GM18909 (cell line): Measurements from ENCODE around the gene ELOVL5.
A peak's percentile ranks its signal among the peaks of the same experiment; 100 is the strongest.
"Not testable (repeated sequence)": the region's sequence is repeated elsewhere in the genome, so short reads cannot be mapped to it uniquely, and the experiment has no call there.

Source experiments
- ATAC-seq: cut with Tn5 transposase; IDR thresholded peaks from one replicate; pipeline ENCODE4 v1.9.1; 2021; ENCODE audit warnings: mild to moderate bottlenecking; ENCODE audit not compliant: unreplicated experiment, poor library complexity

The ELOVL5 gene

DNA sequence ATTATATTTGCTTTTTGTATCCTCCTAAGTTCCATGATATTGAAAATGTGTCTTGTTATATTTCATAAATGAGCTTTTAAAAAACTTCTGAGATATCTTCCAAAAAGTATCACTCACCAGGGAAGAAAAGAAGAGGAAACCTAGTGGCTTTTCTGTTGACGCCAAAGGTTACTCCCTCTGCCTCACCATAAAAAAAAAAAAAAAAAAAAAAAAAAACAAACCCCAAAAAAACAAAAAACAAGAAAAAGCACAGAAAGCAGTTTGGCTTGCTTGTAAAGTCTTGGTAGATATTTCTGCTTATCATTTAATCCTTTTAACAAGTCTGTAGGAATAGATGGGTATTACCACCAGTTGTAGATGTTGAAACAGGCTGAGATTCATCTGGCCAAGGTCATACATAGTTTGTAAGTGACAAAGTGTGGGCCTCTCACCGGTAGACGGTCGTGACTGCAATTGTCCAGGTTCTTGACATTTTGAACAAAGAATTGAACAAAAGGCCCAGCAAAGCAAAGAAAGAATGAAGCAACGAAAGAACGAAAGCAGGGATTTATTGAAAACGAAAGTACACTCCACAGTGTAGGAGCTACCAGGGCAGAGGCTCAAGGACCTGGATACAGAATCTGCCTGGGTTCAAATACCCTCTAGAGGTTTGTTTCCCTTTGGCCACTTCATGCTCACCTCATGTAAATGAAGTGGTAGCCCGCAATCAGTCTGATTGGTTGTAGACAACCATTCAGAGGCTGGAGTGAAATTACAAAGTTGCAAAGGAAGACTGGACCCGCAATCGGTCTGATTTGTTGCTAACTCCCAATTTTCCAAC is 11.6 kb upstream of the ELOVL5 start:
- ATAC-seq, result no peak

DNA sequence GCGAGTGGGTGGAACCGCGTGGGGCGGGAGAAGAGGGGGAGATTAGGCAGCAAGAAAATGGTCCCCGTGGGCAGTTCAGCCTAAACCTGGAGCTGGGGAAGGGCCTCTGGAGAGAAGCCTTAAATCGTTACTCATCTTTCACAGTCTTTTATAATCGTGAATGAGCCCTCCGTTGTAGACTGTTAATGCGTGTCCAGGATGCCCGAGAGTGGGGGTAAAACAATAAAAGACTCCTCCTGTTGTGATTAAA is 11.0 kb upstream of the ELOVL5 start:
- no peak for ATAC-seq

DNA sequence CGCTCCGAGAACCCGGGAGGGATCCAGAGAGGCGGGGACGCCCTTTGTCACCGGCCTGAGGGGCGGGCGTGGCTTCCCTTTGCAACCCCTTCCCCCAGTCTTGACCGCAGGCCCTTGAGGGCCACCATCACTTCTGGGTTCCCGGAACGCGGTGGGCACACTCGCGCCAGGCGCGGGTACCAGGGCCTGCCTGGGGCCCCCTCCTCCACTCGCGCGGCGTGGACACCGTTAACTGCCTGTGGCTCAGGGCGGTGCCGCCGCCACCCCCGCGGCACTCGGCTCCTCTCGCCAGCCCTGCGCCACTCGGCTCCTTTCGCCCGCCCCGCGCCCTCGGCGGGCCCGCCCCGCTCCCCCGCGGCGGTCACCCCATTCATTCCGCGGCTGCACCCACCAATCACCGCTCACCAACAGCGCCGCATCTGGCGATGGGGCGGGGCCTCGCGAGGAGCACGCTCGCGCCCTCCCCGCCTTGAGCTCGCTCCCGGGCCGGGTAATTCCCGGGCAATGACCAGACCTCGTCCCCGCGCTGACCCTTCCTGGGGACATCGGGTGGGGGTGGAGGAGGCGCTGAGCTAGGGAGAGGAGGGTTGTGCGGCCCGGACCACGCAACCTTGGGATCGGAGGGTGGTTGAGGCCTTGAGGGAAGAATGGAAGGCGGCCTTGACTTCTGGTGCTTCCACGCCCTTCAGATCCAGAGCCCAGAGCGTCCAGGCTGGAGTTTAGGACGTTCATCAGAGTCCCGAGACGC is 10.5 kb upstream of the ELOVL5 start:
- peak; percentile 96 for ATAC-seq

DNA sequence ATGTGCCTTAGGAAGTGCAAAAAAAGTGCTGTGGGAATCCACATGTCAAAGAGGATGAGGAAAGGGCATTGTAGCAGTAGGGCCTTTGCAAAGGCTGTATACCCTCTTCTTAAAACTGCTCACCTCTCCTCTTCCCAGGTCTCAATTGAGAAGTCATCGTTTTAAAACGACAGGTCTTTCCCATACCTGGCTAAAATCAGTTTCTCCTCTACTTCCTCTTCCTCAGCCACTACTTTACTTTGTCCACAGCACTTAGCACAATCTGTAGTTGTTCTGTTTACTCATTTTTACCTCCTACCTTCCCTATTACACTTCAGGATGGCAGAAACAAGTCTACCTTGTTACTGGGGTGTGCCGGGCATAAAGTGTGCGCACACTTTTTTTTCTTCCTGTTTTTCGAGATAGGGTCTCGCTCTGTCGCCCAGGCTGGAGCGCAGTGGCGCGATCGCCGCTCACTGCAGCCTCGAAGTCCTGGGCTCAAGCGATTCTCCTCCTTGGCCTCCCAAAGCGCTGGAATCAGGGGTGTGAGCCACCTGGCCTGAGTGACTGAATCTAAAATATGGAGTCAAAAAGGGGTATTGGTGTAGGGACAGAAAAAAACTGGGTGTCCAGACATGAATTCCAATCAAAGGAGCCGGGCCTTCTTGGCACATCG is 9.8 kb upstream of the ELOVL5 start:
- ATAC-seq, result peak; percentile 10

DNA sequence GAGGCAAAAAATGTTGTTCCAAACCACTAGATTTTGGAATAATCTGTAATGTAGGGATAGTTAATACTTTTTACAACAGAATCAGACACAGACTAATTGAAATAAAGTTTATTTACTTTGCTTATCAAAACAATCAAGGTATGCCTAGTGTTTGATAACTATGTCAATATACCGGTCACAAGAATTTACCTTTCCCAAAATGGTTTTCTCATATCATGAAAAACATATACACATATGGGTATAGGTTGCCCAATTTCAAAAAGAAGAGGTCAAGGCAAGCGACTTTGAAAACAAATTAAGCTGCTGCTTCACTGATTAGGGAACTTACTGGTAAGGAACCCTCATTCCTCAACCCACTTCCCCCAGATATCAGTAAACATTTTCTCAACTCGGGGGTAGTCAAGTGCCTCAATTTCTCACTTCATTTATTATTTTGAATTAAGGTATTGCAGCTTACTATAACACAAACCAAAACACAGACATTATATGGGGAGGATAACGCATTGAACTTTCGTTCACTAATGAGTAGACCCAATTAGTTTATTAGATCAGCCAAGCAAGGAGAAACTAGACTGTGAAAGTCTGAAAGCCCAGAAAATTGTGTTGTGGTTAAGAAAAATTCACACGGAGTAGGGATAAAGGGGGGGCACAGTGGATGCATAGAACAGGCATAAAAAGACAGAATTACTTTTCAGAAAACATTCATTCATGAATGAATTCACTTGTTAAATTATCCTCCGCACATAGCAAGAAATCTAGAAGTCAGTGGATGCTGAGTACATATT is 9.0 kb upstream of the ELOVL5 start:
- no peak for ATAC-seq

DNA sequence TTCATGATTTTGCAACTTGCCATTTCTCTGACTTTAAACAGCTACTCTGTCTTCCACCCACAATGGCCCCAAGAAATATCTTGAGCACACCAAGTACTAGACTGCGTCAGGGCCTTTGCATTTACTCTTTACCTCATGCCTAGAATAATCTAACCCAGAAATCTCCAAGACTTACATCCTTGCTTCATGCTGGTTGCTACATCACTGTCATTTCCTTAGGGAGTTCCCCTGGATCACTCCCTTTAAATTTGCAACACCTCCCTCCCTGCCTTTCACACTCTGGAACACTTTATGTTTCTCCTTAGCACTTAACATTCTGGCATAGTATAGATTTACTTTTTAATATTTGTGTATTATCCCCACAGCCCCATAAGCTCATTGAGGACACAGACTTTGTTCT is 4.9 kb upstream of the ELOVL5 start:
- ATAC-seq, result no peak

DNA sequence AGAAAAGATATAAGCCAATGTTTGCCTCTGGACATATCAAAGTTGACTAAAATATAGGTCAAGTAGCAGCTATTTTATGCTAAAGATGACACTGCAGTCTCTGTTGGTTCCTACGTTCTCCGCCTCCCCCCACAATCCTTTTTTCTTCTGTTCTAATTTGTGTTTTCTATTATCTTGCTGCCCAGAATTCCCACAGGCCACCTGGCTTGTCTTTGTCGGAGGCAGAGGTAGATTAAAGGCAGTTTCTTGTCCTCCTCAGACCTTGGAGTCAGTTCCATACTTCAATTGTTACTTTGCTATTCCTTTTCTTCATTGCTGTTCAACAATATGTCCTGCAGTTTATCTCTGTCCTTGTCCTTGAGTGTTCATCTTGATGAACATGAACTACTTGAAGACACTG is 3.6 kb upstream of the ELOVL5 start:
- ATAC-seq, result no peak

DNA sequence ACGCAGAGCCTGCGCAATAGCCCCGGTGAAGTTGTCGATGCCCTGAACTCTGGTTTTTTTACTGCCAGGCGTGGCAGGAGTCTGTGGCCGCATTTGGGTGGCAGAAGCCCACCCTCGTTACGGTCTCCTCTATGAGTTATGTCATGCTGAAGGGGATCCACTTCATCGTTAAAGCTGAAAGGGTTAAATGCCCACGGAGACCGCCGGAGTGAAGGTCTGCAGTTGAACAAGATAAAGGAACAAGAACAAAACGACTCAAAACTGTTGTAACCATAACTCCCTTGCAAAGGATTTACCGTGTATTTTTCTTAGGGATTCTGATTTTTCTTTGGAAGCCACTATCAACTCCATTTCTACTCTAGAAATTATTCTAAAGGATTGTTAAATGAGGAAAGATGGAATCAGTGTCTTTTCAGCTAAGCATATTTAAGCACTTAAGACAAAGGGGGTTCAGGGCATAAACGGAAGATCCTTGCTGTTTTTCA is 501 bp upstream of the ELOVL5 start:
- no peak for ATAC-seq

DNA sequence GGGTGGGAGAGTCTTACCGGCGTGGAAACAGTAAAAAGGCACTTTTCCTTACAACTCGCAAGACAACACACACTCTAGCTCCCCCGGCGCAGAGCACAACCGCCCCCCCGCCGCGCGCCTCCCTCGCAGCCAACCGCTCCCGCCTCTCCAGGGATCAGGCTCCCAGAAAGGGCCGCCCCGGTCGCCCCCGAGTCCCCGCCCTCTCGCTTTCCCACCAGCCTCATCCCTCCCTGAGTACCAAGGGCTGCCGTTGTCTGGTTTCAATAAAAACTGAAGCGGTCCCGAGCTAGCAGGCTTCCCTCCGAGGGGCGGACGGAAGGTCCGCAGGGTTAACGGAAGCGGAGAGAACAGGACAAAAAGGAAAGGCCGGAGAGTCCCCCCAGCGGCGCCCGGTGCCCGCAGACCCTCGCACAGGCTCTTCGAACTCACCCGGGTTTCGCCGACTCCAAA is 804 bp downstream of the ELOVL5 start:
- ATAC-seq, result peak; percentile 28

DNA sequence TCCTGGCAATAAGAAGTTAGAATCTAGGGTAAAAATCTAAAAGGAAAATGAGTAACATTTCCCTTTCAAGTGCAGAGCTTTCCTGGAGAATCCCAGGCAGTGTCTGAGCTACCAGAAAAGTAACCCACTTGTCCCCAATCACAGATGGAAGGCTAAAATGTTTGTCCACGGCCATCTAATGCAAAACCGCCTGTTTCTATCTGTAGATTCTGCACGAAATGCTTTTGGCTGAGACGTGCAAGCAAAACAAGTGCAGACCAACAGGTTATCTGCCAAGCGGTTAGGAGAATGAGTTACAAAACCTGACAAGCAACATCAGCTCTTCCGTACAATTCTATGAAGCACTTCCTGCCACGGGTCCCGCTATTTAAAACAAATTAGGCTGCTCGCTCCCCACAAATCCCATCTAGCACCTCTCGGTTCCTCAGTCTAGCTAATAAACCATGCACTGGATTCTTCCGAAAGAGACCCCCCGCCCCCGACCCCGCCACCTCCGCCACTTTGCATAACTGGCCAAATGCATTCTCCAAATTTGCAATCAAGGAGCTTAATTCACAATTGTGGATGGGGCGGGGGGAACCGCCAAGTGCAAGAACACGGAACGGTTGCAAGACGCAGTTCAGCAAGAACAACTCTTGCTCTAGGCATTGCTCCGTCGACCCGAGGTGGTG is 1.4 kb downstream of the ELOVL5 start:
- peak; percentile 40 for ATAC-seq

DNA sequence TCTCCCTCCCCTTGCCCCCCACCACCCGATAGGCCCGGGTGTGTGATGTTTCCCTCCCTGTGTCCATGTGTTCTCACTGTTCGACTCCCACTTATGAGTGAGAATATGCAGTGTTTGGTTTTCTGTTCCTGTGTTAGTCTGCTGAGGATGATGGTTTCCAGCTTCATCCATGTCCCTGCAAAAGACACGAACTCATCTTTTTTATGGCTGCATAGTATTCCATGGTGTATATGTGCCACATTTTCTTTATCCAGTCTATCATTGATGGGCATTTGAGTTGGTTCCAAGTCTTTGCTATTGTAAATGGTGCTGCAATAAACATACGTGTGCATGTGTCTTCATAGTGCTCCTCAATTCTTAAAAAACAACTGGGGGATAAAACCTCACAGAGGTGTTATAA is 2.7 kb downstream of the ELOVL5 start:
- not testable (repeated sequence) for ATAC-seq

DNA sequence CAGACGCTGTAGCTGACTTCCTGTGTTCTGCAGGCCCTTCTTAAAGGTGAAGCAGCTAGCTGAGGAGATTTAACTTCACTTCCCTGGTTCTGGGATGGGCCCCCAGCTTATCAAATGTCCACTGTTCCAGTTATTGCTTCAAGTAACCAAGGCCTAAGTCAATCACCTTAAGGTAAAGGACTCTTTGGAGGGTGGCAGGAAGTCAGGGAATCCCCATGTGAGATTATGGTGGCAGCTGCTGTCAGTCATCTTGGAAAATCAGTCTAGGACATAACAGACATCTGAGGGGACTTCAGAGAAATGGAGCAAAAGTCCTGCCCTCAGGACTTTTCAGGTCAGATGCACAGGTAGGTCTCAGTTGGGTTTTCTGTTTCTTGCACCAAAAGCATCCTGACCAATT is 3.8 kb downstream of the ELOVL5 start:
- no peak for ATAC-seq

DNA sequence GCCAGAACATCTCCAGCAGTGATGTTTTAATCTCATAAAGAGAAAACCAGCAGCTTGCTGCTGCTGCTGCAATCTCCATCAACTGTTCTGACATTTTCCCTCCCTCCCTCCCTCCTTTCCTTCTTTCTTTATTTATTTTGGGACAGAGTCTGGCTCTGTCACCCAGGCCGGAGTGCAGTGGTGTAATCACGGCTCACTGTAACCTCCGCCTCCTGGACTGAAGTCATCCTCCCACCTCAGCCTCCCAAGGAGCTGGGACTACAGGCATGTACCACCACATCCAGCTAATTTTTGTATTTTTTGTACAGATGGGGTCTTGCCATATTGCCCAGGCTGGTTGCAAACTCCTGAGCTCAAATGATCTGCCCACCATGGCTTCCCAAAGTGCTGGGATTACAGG is 5.7 kb downstream of the ELOVL5 start:
- ATAC-seq, result no peak

DNA sequence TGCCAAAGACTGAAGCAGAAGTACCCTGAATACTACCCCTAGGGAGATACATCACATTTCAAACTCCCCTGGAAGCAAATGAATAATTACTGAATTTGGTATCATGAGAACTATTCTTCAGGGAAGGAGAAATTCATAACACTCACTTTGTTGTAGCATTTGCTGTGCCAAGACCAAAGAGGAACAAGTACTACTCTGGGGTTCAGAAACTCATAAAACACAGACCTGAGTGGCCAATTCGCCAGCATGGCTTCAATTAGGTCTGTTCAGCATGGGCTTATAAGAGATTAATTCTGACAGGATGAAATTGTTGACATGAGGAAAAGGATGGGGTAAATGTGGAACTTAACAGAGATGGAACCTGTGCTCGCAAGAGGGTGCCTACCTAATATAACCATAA is 6.5 kb downstream of the ELOVL5 start:
- no peak for ATAC-seq

DNA sequence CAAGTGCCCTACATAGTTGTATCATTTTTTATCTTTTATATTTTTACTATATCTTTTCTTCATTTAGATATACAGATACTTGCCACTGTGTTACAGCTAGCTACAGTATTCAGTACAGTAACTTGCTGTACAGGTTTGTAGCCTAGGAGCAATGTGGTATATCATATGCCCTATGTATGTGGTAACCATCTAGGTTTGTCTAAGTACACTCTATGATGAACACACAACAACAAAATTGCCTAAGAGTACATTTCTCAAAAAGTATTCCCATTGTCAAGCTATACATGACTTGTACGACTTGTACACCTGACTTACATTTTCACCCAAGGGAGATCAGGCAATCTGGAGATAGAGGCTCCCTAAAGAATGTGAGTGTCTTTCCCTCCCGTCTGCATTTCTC is 8.2 kb downstream of the ELOVL5 start:
- ATAC-seq, result no peak

DNA sequence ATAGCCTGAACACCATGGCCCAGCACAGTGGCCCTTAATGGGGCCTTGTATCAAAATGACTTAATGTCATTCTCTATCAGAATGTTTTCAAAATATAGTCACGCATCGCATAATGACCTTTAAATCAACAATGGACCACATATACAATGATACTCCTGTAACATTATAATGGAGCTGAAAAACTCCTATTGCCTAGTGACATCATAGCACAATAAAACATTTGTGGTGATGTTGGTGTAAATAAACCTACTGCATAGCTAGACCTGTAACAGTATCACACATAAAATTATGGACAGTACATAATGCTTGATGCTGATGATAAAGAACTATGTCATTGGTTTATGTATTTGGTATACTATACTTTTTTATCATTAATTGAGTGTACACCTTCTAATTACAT is 9.3 kb downstream of the ELOVL5 start:
- ATAC-seq, result no peak

DNA sequence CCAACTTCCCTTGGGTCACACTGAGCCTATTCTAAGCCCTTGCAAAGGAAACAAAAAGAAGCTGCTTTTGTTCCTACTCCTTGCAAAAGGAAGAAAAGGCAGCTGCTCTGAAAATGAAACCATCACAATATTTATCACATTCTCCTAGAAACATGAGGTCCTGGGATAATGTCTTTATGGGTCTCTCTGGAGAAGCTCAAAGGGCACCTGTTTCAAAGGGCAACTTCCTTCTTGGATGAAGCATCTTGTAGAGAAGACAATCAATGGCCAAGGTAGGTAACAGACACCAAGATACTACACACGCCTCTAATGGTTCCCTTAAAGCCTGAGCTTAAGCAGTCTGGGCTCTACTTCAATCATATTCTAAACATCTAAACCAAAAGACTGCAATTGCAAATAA is 10.4 kb downstream of the ELOVL5 start:
- ATAC-seq, result no peak

DNA sequence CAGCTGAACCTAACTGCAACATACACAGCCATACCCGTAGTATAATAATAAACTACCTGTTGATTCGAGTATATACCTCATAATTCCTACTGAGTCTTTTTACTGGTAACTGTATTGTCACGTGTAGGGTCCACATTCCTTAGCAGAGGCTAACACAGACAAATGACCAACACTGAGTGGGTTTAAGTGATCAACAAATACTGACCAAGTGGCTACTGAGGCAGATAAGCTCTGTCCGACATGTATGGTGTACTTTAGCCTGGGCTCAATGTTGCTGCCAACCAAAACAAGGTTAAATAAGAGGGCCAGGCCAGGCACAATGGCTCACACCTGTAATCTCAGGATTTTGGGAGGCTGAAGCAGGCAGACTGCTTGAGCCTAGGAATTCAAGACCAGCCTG is 12.7 kb downstream of the ELOVL5 start:
- no peak for ATAC-seq

DNA sequence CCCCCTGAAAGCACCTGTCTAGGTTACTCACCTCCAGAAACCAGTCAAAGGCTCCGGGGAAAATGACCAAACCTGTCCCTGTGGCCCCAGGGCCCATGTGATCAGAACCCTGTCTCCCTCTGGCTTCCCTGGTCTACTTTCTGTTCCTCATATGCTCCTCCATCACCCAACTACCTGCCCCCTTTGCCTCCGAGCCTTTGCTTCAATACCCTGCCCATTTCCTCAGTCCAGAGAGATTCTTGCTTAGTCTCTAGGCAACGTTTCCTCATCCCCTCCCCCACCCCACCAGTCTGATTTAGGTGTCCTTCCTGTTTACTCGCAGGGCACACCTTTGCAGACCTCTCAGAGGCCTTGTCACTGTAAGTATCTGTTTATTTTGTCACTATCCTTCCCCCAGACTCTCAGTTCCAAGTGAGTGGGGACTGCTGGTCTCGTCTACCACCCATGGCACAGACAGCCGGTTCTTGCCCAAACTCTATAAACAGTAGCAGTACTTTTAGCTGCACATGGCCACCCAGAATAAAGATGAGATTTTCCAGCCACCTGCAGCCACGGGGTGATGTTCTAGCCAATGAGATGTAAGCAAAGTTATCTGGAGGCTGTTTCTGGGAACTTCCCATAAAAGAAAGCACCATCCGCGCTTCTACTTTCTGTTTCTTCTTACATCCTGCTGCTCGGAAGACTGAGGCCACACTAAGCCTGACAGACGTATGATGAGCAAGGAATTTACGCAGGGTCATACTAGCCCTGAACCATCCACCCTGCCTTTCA is 13.3 kb downstream of the ELOVL5 start:
- ATAC-seq, result peak; percentile 92
